ENCODE data around the gene PCYT1A.

PCYT1A gene

GRCh38 chr3:196235452-196236122, 51.9 kb downstream of the PCYT1A start:
- DNase-seq, result no peak

GRCh38 chr3:196232882-196233251, 54.7 kb downstream of the PCYT1A start:
- no peak for DNase-seq

DNA sequence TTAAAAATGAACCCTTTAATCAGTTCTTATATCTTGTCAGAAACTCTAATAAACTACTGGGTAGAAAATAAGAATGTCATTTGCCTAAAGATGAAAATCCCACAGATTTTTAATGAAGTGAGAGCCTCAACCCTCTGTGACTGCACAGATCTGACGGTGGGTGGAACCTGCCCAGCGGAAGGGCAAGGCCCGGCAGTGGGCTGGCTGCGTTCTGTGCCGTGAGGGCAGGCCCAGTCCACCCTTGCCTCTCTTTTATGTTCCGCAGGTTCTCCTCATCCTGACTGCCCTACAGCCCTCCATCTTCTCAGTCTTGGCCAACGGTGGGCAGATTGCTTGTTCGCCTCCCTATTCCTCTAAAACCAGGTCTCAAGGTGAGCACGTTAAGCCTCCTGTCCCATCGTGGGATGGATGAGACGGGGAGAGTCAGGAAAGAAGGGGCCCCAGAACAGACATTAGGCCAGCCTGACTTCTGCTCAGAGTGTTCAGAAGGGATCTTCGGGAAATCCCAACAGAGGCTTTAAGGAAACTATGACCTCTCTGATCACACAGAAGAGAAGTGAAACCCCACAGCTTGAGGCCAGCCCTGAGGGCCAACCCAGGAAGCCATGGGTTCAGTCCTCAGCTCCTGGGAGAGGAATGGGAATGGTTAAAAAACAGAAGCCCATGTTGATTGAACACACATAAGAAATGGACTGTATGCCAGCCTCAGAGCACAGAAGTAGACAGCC, 55.2 kb downstream of the PCYT1A start:
- no peak for DNase-seq

GRCh38 chr3:196227629-196228493, 59.7 kb downstream of the PCYT1A start:
- no peak for DNase-seq

GRCh38 chr3:196227121-196227561, 60.4 kb downstream of the PCYT1A start:
- DNase-seq, result no peak

GRCh38 chr3:196225763-196226364, 61.7 kb downstream of the PCYT1A start:
- DNase-seq, result no peak

- DNase-seq, result no peak
Measured at GRCh38 chr3:196225086-196225485, 62.4 kb downstream of the PCYT1A start.

- DNase-seq, result no peak
Measured at GRCh38 chr3:196222876-196223595, 64.5 kb downstream of the PCYT1A start.

DNA sequence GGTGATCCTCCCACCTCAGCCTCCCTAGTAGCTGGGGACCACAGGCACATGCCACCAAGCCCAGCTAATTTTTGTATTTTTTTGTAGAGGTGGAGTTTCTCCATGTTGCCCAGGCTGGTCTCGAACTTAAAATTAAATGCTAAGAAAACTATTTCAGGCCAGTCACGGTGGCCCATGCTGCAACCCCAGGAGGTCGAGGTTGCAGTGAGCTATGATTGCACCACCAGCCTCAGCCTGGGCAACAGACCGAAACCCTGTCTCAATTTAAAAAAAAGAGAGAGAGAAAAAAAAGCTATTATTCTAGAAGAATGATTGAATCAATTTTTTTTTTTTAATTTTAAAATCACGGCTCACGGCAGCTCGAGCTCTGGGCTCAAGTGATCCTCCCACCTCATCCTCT, 66.5 kb downstream of the PCYT1A start:
- DNase-seq, result no peak

DNA sequence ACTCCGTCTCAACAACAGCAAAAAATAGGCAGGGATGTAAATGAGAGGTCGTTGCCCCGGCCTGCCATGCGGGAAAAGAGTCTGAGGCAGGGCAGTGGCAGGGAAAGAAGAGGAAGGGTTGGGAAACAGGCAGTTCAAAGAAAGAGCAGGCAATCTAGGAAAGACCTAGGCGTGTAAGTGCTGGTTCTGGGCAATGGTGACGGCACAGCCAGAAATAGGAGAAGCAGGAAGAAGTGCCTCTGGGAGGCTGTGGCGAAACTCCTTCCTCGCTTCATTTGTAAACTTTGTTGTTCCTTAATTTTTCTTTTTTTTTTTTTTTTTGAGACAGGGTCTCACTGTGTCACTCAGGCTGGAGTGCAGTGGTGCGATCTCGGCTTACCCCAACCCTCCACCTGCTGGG, 66.9 kb downstream of the PCYT1A start:
- DNase-seq, result no peak

- no peak for DNase-seq
Measured at GRCh38 chr3:196219970-196220311, 67.6 kb downstream of the PCYT1A start.

- DNase-seq, result peak; percentile 74
Measured at GRCh38 chr3:196219194-196219969, 68.1 kb downstream of the PCYT1A start.

DNA sequence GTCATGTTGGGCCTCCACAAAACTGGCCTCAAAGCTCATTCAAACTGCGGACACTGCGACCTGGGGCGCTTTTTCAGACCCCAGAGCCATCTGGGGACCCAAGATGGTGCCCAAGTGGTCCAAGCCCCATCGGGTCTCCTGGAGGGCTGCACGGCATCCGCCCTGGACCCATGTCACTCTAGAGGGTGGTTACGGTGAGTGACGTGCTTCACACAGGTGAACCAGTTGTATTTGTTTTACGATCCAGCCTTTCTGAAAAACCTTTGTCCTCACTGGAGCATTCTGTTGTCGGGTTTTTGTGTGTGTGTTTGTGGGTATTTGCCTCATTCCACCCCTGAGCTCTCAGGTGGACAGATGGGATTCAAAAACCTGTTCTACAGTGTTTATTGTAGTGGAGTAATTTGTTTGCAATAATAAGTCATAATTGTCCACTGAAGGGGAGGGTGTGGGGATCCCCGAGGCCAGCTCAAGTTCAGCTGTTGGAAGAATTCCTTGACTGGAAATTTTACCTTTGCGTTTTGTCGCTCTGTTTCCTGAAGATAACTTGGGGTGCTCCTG, 69.3 kb downstream of the PCYT1A start:
- no peak for DNase-seq

DNA sequence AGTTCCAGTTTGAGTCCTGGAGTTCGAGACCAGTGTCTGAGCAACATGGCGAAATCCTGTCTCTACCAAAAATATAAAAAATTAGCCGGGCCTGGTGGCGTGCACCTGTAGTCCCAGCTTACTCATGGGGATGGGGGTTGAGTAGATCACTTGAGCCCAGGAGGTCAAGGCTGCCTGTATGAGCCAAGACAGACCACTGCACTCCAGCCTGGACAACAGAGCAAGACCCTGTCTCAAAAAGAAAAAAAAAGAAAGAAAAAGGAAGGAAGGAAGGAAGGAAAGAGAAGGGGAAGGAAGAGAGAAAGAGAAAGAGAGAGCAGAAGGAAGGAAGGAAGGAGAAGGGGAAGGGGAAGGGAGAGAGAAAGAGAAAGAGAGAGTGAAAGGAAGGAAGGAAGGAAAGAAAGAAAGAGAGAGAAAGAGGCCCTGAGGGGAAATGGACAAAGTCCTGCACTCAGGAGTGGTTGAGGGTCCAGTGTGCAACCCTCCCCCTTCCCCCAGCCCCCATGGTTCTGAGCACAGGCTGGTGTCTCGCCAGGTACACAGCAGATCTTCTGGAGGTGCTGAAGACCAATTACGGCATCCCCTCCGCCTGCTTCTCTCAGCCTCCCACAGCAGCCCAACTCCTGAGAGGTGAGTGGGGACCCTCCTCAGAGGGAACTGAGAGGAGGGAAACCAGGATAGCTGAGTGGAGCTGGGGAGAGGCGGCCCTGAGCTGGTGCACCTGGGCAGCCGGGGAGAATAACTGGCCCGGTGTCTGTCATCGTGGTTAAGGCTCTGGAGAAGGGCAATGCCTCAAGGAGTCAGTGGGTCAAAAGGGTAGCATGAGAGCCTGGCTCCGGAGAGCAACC, 70.0 kb downstream of the PCYT1A start:
- no peak for DNase-seq

DNA sequence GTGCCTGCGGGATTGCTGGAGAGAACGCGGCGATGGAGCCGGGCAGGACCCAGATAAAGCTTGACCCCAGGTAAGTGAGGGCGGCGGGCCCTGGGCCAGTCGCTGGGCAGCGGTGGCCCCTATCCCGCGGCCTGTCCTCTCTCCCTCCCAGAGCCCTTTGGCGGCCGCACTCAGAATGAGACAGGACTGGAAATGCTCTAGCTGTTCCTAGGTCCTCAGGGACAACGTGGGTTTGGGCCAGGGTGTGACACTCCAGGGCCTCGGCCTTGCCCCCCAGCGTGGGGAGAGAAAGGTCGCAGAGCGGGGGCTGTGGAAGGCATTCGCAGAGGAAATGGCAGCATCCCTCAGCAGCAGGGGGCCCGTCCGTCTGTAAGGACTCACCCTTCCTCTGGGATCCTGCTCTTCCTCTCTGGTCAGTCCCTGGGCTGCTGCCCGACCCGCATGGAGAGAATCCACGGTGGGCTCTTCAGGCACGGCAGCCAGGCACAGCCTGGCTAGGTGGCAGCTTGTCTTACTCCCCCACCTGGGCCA, 70.8 kb downstream of the PCYT1A start:
- DNase-seq, result no peak

- DNase-seq, result no peak
Measured at GRCh38 chr3:196216089-196216564, 71.4 kb downstream of the PCYT1A start, which contains the start of gene SLC51A. Gene SLC51A, plus strand, starts transcription at chr3:196216534. Its CDS starts 179 bp downstream, at chr3:196216713.

GRCh38 chr3:196215493-196216020, 72.0 kb downstream of the PCYT1A start:
- DNase-seq, result no peak

DNA sequence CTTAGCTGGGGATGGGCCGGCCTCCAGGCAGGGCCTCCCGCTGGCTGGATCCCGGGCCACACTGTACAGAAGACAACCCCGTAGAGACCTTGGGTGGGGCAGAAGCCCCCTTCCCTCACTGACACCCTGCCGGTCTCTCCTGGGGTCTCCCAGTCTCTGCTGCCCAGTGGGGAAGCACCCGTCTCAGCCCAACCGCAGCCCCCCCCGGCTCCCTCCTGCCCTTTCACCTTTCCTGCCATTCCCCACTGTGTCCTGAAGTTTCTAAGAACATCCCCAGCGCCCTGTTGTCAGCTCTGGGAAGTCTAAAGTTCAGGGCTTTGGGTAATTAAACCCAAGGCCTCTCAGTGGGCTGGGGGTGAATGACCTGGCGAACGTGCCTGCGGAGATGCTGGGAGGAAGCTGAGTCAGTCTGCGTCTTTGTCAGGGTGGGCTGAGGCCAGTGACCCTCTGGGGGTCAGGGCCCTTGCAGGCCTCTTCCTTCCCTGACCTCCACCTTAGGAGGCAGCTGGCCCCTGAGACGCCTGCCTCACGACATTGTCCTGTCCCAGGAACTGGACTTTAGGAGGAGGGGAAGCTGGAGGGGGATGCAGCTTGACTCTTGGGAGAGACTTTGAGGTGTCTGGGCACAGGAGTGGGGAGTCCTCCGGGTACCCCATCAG, 72.6 kb downstream of the PCYT1A start:
- no peak for DNase-seq
